ENCODE data around the gene DEXI. TPM values are rescaled to one million over a fixed set of nuclear protein-coding genes. Genes with fewer than 3 reads are reported as not detected.

Gene DEXI
- total and polyA plus RNA-seq, 2 of the 13 experiments (the other 11 are each of a cell fraction or from before 2014, with no cell fraction given) = 51.5 to 70.4 TPM

DNA sequence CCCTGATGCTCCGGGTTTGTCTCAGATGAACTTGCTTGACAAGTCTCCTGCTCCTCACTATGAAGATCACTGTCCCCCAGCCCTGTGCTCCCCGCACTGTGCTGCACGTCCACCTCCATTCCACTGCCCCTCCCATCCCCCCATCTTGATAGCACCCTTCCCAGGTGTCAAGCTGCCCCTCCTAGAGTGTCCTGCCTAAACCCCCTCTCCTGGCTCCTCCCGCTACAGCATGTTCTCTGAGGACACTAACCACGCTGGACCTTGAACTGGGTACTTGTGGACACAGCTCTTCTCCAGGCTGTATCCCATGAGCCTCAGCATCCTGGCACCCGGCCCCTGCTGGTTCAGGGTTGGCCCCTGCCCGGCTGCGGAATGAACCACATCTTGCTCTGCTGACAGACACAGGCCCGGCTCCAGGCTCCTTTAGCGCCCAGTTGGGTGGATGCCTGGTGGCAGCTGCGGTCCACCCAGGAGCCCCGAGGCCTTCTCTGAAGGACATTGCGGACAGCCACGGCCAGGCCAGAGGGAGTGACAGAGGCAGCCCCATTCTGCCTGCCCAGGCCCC is 18.5 kb downstream of the DEXI start (continued):
- peak; percentile 65 for TF ChIP-seq ASH2L (IDR thresholded peaks at IDR 0.05; ENCODE audit: insufficient read length, low read depth, low read length)
- TF ChIP-seq ZNF614 (CRISPR knock-in tag; IDR thresholded peaks at IDR 0.05; ENCODE audit: borderline replicate concordance) = peak; percentile 89
- TF ChIP-seq, protein P1, sequence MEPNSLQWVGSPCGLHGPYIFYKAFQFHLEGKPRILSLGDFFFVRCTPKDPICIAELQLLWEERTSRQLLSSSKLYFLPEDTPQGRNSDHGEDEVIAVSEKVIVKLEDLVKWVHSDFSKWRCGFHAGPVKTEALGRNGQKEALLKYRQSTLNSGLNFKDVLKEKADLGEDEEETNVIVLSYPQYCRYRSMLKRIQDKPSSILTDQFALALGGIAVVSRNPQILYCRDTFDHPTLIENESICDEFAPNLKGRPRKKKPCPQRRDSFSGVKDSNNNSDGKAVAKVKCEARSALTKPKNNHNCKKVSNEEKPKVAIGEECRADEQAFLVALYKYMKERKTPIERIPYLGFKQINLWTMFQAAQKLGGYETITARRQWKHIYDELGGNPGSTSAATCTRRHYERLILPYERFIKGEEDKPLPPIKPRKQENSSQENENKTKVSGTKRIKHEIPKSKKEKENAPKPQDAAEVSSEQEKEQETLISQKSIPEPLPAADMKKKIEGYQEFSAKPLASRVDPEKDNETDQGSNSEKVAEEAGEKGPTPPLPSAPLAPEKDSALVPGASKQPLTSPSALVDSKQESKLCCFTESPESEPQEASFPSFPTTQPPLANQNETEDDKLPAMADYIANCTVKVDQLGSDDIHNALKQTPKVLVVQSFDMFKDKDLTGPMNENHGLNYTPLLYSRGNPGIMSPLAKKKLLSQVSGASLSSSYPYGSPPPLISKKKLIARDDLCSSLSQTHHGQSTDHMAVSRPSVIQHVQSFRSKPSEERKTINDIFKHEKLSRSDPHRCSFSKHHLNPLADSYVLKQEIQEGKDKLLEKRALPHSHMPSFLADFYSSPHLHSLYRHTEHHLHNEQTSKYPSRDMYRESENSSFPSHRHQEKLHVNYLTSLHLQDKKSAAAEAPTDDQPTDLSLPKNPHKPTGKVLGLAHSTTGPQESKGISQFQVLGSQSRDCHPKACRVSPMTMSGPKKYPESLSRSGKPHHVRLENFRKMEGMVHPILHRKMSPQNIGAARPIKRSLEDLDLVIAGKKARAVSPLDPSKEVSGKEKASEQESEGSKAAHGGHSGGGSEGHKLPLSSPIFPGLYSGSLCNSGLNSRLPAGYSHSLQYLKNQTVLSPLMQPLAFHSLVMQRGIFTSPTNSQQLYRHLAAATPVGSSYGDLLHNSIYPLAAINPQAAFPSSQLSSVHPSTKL (CRISPR knock-in tag; IDR thresholded peaks at IDR 0.05) = peak; percentile 66
- no peak for TF ChIP-seq ZNF138 (CRISPR knock-in tag; IDR thresholded peaks at IDR 0.05; ENCODE audit: low read depth)
- peak; percentile 47 for TF ChIP-seq TAF15 (IDR thresholded peaks at IDR 0.05; ENCODE audit: low read depth, low read length, poor library complexity, severe bottlenecking)
- TF ChIP-seq ZNF644 (CRISPR knock-in tag; IDR thresholded peaks at IDR 0.05; ENCODE audit: low read depth) = peak; percentile 73
- TF ChIP-seq ZSCAN31 (CRISPR knock-in tag; IDR thresholded peaks at IDR 0.05; ENCODE audit: low read depth) = no peak
- TF ChIP-seq NFE2L2 (IDR thresholded peaks at IDR 0.05; ENCODE audit: low read length) = no peak
- no peak for TF ChIP-seq KLF11 (CRISPR knock-in tag; IDR thresholded peaks at IDR 0.05)
- TF ChIP-seq ZNF7 (CRISPR knock-in tag; IDR thresholded peaks at IDR 0.05) = no peak
- no peak for TF ChIP-seq NFRKB (IDR thresholded peaks at IDR 0.05)
- TF ChIP-seq SP1 (IDR thresholded peaks at IDR 0.05) = no peak
- no peak for TF ChIP-seq SP1 (CRISPR knock-in tag; IDR thresholded peaks at IDR 0.05)
- TF ChIP-seq HDAC1 (CRISPR knock-in tag; IDR thresholded peaks at IDR 0.05) = peak; percentile 84
- TF ChIP-seq, protein P2, sequence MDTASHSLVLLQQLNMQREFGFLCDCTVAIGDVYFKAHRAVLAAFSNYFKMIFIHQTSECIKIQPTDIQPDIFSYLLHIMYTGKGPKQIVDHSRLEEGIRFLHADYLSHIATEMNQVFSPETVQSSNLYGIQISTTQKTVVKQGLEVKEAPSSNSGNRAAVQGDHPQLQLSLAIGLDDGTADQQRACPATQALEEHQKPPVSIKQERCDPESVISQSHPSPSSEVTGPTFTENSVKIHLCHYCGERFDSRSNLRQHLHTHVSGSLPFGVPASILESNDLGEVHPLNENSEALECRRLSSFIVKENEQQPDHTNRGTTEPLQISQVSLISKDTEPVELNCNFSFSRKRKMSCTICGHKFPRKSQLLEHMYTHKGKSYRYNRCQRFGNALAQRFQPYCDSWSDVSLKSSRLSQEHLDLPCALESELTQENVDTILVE (CRISPR knock-in tag; IDR thresholded peaks at IDR 0.05) = 0 out of 2 replicates have a peak, but pooled peaks have one; percentile 20
- TF ChIP-seq NFIB (CRISPR knock-in tag; IDR thresholded peaks at IDR 0.05; ENCODE audit: borderline replicate concordance) = no peak
- TF ChIP-seq ZNF383 (CRISPR knock-in tag; IDR thresholded peaks at IDR 0.05; ENCODE audit: borderline replicate concordance) = peak; percentile 81; the same call in 1 of the 2 replicates
- TF ChIP-seq NFE2 (CRISPR knock-in tag; IDR thresholded peaks at IDR 0.05) = no peak
- no peak for TF ChIP-seq FOXM1 (CRISPR knock-in tag; IDR thresholded peaks at IDR 0.05)
- TF ChIP-seq HMG20B (CRISPR knock-in tag; conservative IDR thresholded peaks at IDR 0.05) = no peak
- no peak for TF ChIP-seq NAIF1 (CRISPR knock-in tag; IDR thresholded peaks at IDR 0.05; ENCODE audit: borderline replicate concordance)
- TF ChIP-seq SOX5 (CRISPR knock-in tag; IDR thresholded peaks at IDR 0.05; ENCODE audit: borderline replicate concordance) = peak; percentile 54; the same call in 1 of the 2 replicates
- TF ChIP-seq NFYC (CRISPR knock-in tag; IDR thresholded peaks at IDR 0.05) = no peak
- TF ChIP-seq ATAD3A (CRISPR knock-in tag; IDR thresholded peaks at IDR 0.05) = no peak
- TF ChIP-seq ZNF484 (CRISPR knock-in tag; IDR thresholded peaks at IDR 0.05; ENCODE audit: borderline replicate concordance, low read depth) = no peak
